ENCODE results near the gene C6. TPM values are rescaled to one million over a fixed set of nuclear protein-coding genes. Genes with fewer than 3 reads are reported as not detected.
A peak's percentile ranks its signal among the peaks of the same experiment; 100 is the strongest.

C6 gene
- total and polyA plus RNA-seq, 11 donors, result 3.2 to 151 (median 61.9) TPM

DNA sequence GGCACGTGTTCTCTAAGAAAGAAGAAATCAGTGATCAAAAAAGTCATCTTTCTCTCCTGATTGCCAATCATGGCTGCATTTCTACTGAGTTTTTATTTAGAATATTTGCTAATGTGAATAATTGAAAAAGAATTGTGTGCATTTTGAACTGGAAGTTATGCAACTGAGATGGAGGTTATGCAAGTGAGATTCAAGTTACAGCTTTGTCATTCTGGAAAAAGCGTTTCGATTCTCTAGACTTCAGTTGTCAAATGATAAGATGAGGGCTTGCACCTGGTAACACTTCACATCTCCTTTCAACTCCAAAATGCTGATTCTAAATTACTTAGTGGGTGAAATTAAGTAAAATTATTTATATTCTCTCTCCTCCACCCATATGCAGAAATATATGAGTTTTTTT is 36.4 kb downstream of the C6 start:
- no peaks in the 10 kb centered on the region for H3K27me3 ChIP-seq
- TF ChIP-seq POLR2A (IDR thresholded peaks at IDR 0.05), result no peak
- TF ChIP-seq, protein P1, sequence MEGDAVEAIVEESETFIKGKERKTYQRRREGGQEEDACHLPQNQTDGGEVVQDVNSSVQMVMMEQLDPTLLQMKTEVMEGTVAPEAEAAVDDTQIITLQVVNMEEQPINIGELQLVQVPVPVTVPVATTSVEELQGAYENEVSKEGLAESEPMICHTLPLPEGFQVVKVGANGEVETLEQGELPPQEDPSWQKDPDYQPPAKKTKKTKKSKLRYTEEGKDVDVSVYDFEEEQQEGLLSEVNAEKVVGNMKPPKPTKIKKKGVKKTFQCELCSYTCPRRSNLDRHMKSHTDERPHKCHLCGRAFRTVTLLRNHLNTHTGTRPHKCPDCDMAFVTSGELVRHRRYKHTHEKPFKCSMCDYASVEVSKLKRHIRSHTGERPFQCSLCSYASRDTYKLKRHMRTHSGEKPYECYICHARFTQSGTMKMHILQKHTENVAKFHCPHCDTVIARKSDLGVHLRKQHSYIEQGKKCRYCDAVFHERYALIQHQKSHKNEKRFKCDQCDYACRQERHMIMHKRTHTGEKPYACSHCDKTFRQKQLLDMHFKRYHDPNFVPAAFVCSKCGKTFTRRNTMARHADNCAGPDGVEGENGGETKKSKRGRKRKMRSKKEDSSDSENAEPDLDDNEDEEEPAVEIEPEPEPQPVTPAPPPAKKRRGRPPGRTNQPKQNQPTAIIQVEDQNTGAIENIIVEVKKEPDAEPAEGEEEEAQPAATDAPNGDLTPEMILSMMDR (IDR thresholded peaks at IDR 0.05), result no peak
- WGBS, 4 donors, result 53 to 67% (median 57%) methylated on average over 3 of the region's 3 CpGs
- H3K4me3 ChIP-seq, result no peak overlapping the region
- H3K27ac ChIP-seq, result no peak overlapping the region
- H3K9me3 ChIP-seq, result no peaks in the 10 kb centered on the region
- DNase-seq, result no peak
- H3K4me1 ChIP-seq, result peaks cover 0 to 11% (median 8%) of the 10 kb centered on the region in 12 donors
- intact Hi-C loops (cut with DNase I), result no loop called here
- ATAC-seq, result peak in 1 of 4 donors; percentile 41
- peaks cover 0 to 12% (median 0%) of the 10 kb centered on the region in 9 donors for H3K36me3 ChIP-seq

DNA sequence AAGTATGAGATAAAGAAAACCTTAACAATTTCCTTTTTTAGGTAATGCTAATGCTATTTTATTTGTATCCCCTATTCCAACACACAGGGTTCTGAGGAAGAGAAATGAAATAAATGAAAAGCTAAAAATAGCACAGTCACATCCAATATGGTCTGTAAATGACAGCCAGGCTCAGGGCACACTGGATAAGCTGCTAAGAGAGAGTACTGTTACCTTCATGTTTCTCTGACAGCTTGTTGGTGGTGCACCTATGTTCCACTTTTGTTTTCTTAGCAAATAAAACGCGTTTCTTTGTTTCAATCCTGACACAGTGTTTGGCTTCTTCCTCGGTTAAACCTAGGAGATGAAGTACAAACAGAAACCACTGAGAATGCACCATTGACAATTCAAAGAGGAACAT is 41.3 kb downstream of the C6 start:
- WGBS, 4 donors, result 86 to 95% (median 90%) methylated on average over 3 of the region's 3 CpGs
- no peaks in the 10 kb centered on the region for H3K9me3 ChIP-seq
- ATAC-seq (peak in 3 of 4 donors; percentile 49 to 62 (median 62)), DNase-seq (no peak)
- H3K4me1 ChIP-seq, result peaks cover 0 to 3% (median 0%) of the 10 kb centered on the region in 12 donors
- H3K27ac ChIP-seq, result no peak overlapping the region
- TF ChIP-seq POLR2A (IDR thresholded peaks at IDR 0.05), result no peak
- TF ChIP-seq, protein P1 (IDR thresholded peaks at IDR 0.05), result no peak
- no peaks in the 10 kb centered on the region for H3K27me3 ChIP-seq
- intact Hi-C loops (cut with DNase I), result no loop called here
- H3K4me3 ChIP-seq, result no peak overlapping the region
- peaks cover 0 to 26% (median 0%) of the 10 kb centered on the region in 9 donors for H3K36me3 ChIP-seq

DNA sequence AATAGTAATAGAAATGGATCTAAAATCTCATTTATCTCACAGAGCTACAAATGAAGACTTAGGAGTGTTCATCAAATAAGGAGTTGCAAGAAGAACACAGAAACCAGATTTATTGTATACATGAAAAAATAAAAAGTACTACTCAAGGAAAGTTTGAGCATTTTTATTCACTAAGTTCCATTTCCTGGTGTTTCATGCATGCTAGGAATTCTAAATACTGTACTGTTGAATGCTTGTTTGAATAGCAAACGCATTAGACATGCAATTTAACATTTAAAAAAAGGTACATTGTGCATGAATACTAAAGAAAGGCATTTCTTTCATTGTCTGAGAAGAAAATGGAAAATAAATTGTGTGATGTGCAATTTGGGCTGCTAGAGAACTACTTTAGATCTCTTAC is 52.1 kb downstream of the C6 start:
- Histone ChIP-seq H3K4me1 (no peaks in the 10 kb centered on the region), H3K27ac (no peak overlapping the region), H3K4me3 (no peak overlapping the region), H3K9me3 (no peaks in the 10 kb centered on the region), H3K36me3 (peaks cover 0 to 63% (median 0%) of the 10 kb centered on the region in 9 donors), H3K27me3 (no peaks in the 10 kb centered on the region)
- no peak for DNase-seq
- intact Hi-C loops (cut with DNase I), result no loop called here
- no peak for TF ChIP-seq POLR2A (IDR thresholded peaks at IDR 0.05)
- ATAC-seq, result no peak
- WGBS, 4 donors, result 78 to 86% (median 82%) methylated on average over 1 of the region's 1 CpG

DNA sequence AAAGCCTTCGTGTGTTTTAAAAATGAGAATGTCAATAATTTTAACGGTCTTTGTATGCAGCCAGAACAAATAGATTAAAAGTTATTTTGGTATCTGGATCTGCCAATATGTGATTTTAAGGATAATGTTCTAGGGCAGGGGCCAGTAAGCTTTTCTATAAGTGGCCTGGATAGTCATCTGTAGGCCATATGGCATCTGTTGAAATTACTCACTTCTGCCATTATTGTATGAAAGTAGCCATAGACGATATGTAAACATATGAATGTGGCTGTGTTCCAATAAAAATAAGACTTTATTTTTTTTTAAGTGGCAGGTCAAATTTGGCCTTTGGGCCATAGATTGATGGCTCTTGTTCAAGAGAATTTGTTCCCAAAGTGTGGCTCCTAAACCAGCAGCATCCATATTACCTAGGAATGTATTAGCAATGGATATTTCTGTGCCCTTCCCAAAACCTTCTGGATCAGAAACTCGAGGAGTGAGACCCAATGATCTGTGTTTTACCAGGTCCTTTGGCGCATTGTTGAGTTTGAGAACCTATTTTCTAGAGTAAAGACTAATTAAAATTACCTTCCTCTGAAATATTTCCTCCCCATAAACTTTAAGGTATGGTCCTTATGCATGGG is 55.9 kb downstream of the C6 start:
- H3K27me3 ChIP-seq, result no peaks in the 10 kb centered on the region
- H3K4me1 ChIP-seq, result no peaks in the 10 kb centered on the region
- H3K36me3 ChIP-seq, result peaks cover 0 to 85% (median 0%) of the 10 kb centered on the region in 9 donors
- ATAC-seq, result no peak
- H3K27ac ChIP-seq, result no peak overlapping the region
- WGBS, 4 donors, result 76 to 83% (median 78%) methylated on average over 5 of the region's 5 CpGs
- H3K9me3 ChIP-seq, result no peaks in the 10 kb centered on the region
- intact Hi-C loops (cut with DNase I), result no loop called here
- no peak for DNase-seq
- no peak for TF ChIP-seq POLR2A (IDR thresholded peaks at IDR 0.05)
- TF ChIP-seq, protein P1 (IDR thresholded peaks at IDR 0.05), result no peak
- no peak overlapping the region for H3K4me3 ChIP-seq

DNA sequence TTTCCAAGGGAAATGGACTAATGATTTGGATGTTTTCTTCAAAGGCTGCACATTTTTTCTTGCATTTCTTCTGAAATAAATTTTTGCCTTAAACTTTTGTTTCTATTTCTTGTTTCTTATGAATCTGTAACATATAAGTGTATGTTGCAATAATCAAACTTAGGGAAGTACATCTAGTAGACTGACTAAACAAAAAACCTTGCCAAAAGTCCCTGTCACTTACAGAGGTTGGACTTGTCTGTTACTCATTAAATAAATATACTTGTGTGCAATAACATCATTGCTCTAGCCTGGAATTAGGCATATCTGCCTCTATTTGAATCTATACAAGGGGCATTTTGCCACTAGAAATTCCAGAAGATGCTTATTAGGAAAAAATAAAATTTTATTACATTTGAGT is 56.6 kb downstream of the C6 start:
- Histone ChIP-seq H3K27me3 (no peaks in the 10 kb centered on the region), H3K4me3 (no peak overlapping the region), H3K9me3 (no peaks in the 10 kb centered on the region), H3K4me1 (no peaks in the 10 kb centered on the region), H3K27ac (no peak overlapping the region), H3K36me3 (peaks cover 0 to 86% (median 0%) of the 10 kb centered on the region in 9 donors)
- no peak for DNase-seq
- TF ChIP-seq POLR2A (IDR thresholded peaks at IDR 0.05), result no peak
- TF ChIP-seq, protein P1 (IDR thresholded peaks at IDR 0.05), result no peak
- ATAC-seq, result peak in 1 of 4 donors; percentile 51
- intact Hi-C loops (cut with DNase I), result no loop called here

Measured in heart left ventricle (tissue), 16 donors.